CD4-positive, alpha-beta memory T cell (primary cell): ENCODE data around the gene AGAP1. TPM values are rescaled to one million over a fixed set of nuclear protein-coding genes. Genes with fewer than 3 reads are reported as not detected.

ENCODE experiments used
- CTCF ChIA-PET: fragments of 350-600 bp; sonication (Branson Sonifier 250); formaldehyde crosslinking; loops from one replicate; lab custom pipeline; 2021; ENCODE audit warnings: inconsistent platforms; ENCODE audit not compliant: partially characterized antibody; lab: Charles Lee
- POLR2A ChIA-PET: fragments of 350-600 bp; sonication (Branson Sonifier 250); formaldehyde crosslinking; loops from one replicate; lab custom pipeline; 2021; ENCODE audit not compliant: partially characterized antibody; lab: Charles Lee
- DNase-seq, 5 donors: peaks; one replicate each; pipeline versions ENCODE4 v3.0.0 to v3.0.0-alpha.2; 2020 to 2022; ENCODE audit warnings: mixed read lengths in 1 of 5
- H3K27ac ChIP-seq: one replicate; pipeline ENCODE4 v1.7.0; 2013; ENCODE audit warnings: low read depth, low read length
- H3K27me3 ChIP-seq: 2 replicates; pipeline ENCODE4 v1.7.0; 2013; ENCODE audit warnings: mild to moderate bottlenecking, low read length, moderate library complexity; ENCODE audit not compliant: insufficient read depth
- H3K36me3 ChIP-seq: 2 replicates; pipeline ENCODE4 v1.7.0; 2013; ENCODE audit warnings: mild to moderate bottlenecking, low read length, moderate library complexity; ENCODE audit not compliant: insufficient read depth
- H3K4me1 ChIP-seq: 2 replicates; pipeline ENCODE4 v1.7.0; 2013; ENCODE audit warnings: mild to moderate bottlenecking, low read length, moderate library complexity; ENCODE audit not compliant: insufficient read depth
- H3K4me3 ChIP-seq, 2 donors: one replicate each; pipeline ENCODE4 v1.7.0; 2013; ENCODE audit warnings: low read length in 2 of 2, mild to moderate bottlenecking in 1 of 2
- H3K9me3 ChIP-seq, 2 donors: one replicate each; pipeline ENCODE4 v1.7.0; 2013; ENCODE audit warnings: low read length in 2 of 2, control low read depth in 1 of 2; ENCODE audit not compliant: control insufficient read depth in 1 of 2
- H3K27ac Mint-ChIP-seq, 7 donors: one replicate each; pipeline ENCODE4 v1.8.0; 2020 to 2021; ENCODE audit warnings: mixed read lengths in 7 of 7, mild to moderate bottlenecking in 6 of 7, inconsistent platforms in 3 of 7, moderate library complexity in 3 of 7
- H3K27me3 Mint-ChIP-seq, 2 donors: one replicate each; pipeline ENCODE4 v1.8.0; 2020 to 2021; ENCODE audit warnings: mixed read lengths in 2 of 2
- H3K36me3 Mint-ChIP-seq, 2 donors: one replicate each; pipeline ENCODE4 v1.8.0; 2020 to 2021; ENCODE audit warnings: mixed read lengths in 2 of 2, inconsistent platforms in 1 of 2, mild to moderate bottlenecking in 1 of 2
- H3K4me1 Mint-ChIP-seq, 4 donors: one replicate each; pipeline ENCODE4 v1.8.0; 2020 to 2021; ENCODE audit warnings: mixed read lengths in 4 of 4, mild to moderate bottlenecking in 1 of 4
- H3K4me3 Mint-ChIP-seq, 8 donors: one replicate each; pipeline ENCODE4 v1.8.0; 2020 to 2021; ENCODE audit warnings: mixed read lengths in 8 of 8, mild to moderate bottlenecking in 7 of 8, moderate library complexity in 6 of 8, inconsistent platforms in 3 of 8
- H3K9me3 Mint-ChIP-seq, 8 donors: one replicate each; pipeline ENCODE4 v1.8.0; 2020 to 2021; ENCODE audit warnings: mixed read lengths in 8 of 8, mild to moderate bottlenecking in 5 of 8, inconsistent platforms in 3 of 8, moderate library complexity in 1 of 8
- intact Hi-C: fragments of 100-400 bp; cut with micrococcal nuclease; formaldehyde crosslinking; loops from one replicate; pipeline ENCODE4 v1.15.1; 2023
- polyA plus RNA-seq, 2 donors: library from polyadenylated mRNA; unstranded; fragments of 300-500 nt; fragmentation: Illumina TruSeq; gene quantifications; one replicate each; pipeline ENCODE4 v1.2.3, GENCODE V29; 2021
- total RNA-seq, 2 experiments: library from RNA; stranded (reverse); gene quantifications; one replicate each; pipeline ENCODE4 v1.2.3, GENCODE V29; 2021

Gene AGAP1
- total and polyA plus RNA-seq, 4 experiments from 2014 or later, result 0.24 to 2.9 (median 1.9) TPM

- no peaks in the 10 kb centered on the region for H3K36me3 ChIP-seq
- H3K9me3 Mint-ChIP-seq, result peaks cover 0 to 4% (median 0%) of the 10 kb centered on the region in 8 donors
- CTCF ChIA-PET, result interaction anchor here (1.4 kb wide), 1 partner anchor 42 kb away, joined by 5 read pairs; no protein-coding TSS in a partner anchor
Observed at GRCh38 chr2:235723811-235724465, 230.1 kb downstream of the AGAP1 start.

GRCh38 chr2:235725016-235725489 lies 231.2 kb downstream of the AGAP1 start:
- no peaks in the 10 kb centered on the region for H3K36me3 Mint-ChIP-seq
- no peak for DNase-seq
- H3K9me3 Mint-ChIP-seq, result peaks cover 0 to 5% (median 0%) of the 10 kb centered on the region in 8 donors
- H3K4me3 ChIP-seq, result no peak overlapping the region
- H3K36me3 ChIP-seq, result no peaks in the 10 kb centered on the region
- H3K4me3 Mint-ChIP-seq, result no peak overlapping the region
- H3K27ac ChIP-seq, result no peak overlapping the region
- ChIA-PET CTCF (interaction anchor here (1.0 to 1.4 kb wide), 2 partner anchors 21 to 41 kb away, joined by 3 to 5 read pairs; no protein-coding TSS in a partner anchor), POLR2A (no interaction called here)
- no peaks in the 10 kb centered on the region for H3K27me3 ChIP-seq
- no peaks in the 10 kb centered on the region for H3K4me1 ChIP-seq
- no peaks in the 10 kb centered on the region for H3K4me1 Mint-ChIP-seq
- H3K27ac Mint-ChIP-seq, result no peak overlapping the region
- peaks cover 3 to 4% of the 10 kb centered on the region in 2 donors for H3K27me3 Mint-ChIP-seq
- intact Hi-C loops, result no loop called here
- H3K9me3 ChIP-seq, result no peaks in the 10 kb centered on the region

More at GRCh38 chr2:235723811-235724465, 230.1 kb downstream of the AGAP1 start:
- no peak overlapping the region for H3K27ac Mint-ChIP-seq
- POLR2A ChIA-PET, result no interaction called here
- H3K4me3 Mint-ChIP-seq, result no peak overlapping the region
- no peak for DNase-seq
- no peaks in the 10 kb centered on the region for H3K36me3 Mint-ChIP-seq
- peaks cover 3 to 4% of the 10 kb centered on the region in 2 donors for H3K27me3 Mint-ChIP-seq
- Histone ChIP-seq H3K4me1 (no peaks in the 10 kb centered on the region), H3K9me3 (no peaks in the 10 kb centered on the region), H3K27me3 (no peaks in the 10 kb centered on the region), H3K27ac (no peak overlapping the region), H3K4me3 (no peak overlapping the region)
- no peaks in the 10 kb centered on the region for H3K4me1 Mint-ChIP-seq
- intact Hi-C loops, result no loop called here

GRCh38 chr2:235725841-235726240 lies 232.0 kb downstream of the AGAP1 start:
- Histone ChIP-seq H3K27ac (no peak overlapping the region), H3K9me3 (no peaks in the 10 kb centered on the region), H3K36me3 (no peaks in the 10 kb centered on the region), H3K27me3 (no peaks in the 10 kb centered on the region), H3K4me3 (no peak overlapping the region), H3K4me1 (no peaks in the 10 kb centered on the region)
- ChIA-PET POLR2A (no interaction called here), CTCF (interaction anchor here (1.0 kb wide), 1 partner anchor 21 kb away, joined by 3 read pairs; no protein-coding TSS in a partner anchor)
- Mint-ChIP-seq H3K9me3 (peaks cover 0 to 5% (median 0%) of the 10 kb centered on the region in 8 donors), H3K4me1 (no peaks in the 10 kb centered on the region), H3K27ac (no peak overlapping the region), H3K36me3 (no peaks in the 10 kb centered on the region), H3K4me3 (no peak overlapping the region), H3K27me3 (peaks cover 2 to 3% of the 10 kb centered on the region in 2 donors)
- no peak for DNase-seq
- intact Hi-C loops, result no loop called here

- DNase-seq, result no peak
- H3K4me3 Mint-ChIP-seq, result no peak overlapping the region
- Histone ChIP-seq H3K27ac (no peak overlapping the region), H3K36me3 (no peaks in the 10 kb centered on the region), H3K4me1 (no peaks in the 10 kb centered on the region), H3K9me3 (no peaks in the 10 kb centered on the region), H3K4me3 (no peak overlapping the region), H3K27me3 (no peaks in the 10 kb centered on the region)
- ChIA-PET CTCF (no interaction called here), POLR2A (no interaction called here)
- H3K4me1 Mint-ChIP-seq, result no peaks in the 10 kb centered on the region
- intact Hi-C loops, result no loop called here
- no peaks in the 10 kb centered on the region for H3K36me3 Mint-ChIP-seq
- H3K27ac Mint-ChIP-seq, result no peak overlapping the region
- H3K9me3 Mint-ChIP-seq, result peaks cover 0 to 5% (median 0%) of the 10 kb centered on the region in 8 donors
- peaks cover 2 to 3% of the 10 kb centered on the region in 2 donors for H3K27me3 Mint-ChIP-seq
Observed at GRCh38 chr2:235726554-235726953, 232.7 kb downstream of the AGAP1 start.

GRCh38 chr2:235727174-235727573 lies 233.3 kb downstream of the AGAP1 start:
- Histone ChIP-seq H3K27me3 (no peaks in the 10 kb centered on the region), H3K27ac (no peak overlapping the region), H3K36me3 (no peaks in the 10 kb centered on the region), H3K9me3 (no peaks in the 10 kb centered on the region), H3K4me3 (no peak overlapping the region), H3K4me1 (no peaks in the 10 kb centered on the region)
- intact Hi-C loops, result no loop called here
- H3K4me3 Mint-ChIP-seq, result no peak overlapping the region
- no peak overlapping the region for H3K27ac Mint-ChIP-seq
- peaks cover 0 to 5% (median 0%) of the 10 kb centered on the region in 8 donors for H3K9me3 Mint-ChIP-seq
- CTCF ChIA-PET, result interaction anchor here (0.8 kb wide), 1 partner anchor 19 kb away, joined by 4 read pairs; no protein-coding TSS in a partner anchor
- no peaks in the 10 kb centered on the region for H3K36me3 Mint-ChIP-seq
- POLR2A ChIA-PET, result no interaction called here
- DNase-seq, result no peak
- H3K4me1 Mint-ChIP-seq, result peaks cover 0 to 2% (median 1%) of the 10 kb centered on the region in 4 donors
- peaks cover 3 to 5% of the 10 kb centered on the region in 2 donors for H3K27me3 Mint-ChIP-seq

GRCh38 chr2:235727891-235728799 lies 234.3 kb downstream of the AGAP1 start:
- POLR2A ChIA-PET, result no interaction called here
- H3K27ac Mint-ChIP-seq, result peak overlapping the region in 1 of 7 donors; percentile 33
- no peaks in the 10 kb centered on the region for H3K36me3 Mint-ChIP-seq
- peaks cover 4 to 6% of the 10 kb centered on the region in 2 donors for H3K27me3 Mint-ChIP-seq
- no peaks in the 10 kb centered on the region for H3K4me1 ChIP-seq
- no peak for DNase-seq
- H3K4me1 Mint-ChIP-seq, result peaks cover 0 to 3% (median 1%) of the 10 kb centered on the region in 4 donors
- no peak overlapping the region for H3K4me3 ChIP-seq
- intact Hi-C loops, result no loop called here
- CTCF ChIA-PET, result no interaction called here
- H3K27me3 ChIP-seq, result no peaks in the 10 kb centered on the region
- H3K4me3 Mint-ChIP-seq, result no peak overlapping the region
- peaks cover 0 to 5% (median 0%) of the 10 kb centered on the region in 8 donors for H3K9me3 Mint-ChIP-seq
- H3K9me3 ChIP-seq, result no peaks in the 10 kb centered on the region
- H3K27ac ChIP-seq, result no peak overlapping the region
- H3K36me3 ChIP-seq, result no peaks in the 10 kb centered on the region
